Measurements from ENCODE around the gene TDP2.
"Not testable (repeated sequence)": the region's sequence is repeated elsewhere in the genome, so short reads cannot be mapped to it uniquely, and the experiment has no call there.

TDP2 gene

GRCh38 chr6:24680582-24680981 lies 13.9 kb upstream of the TDP2 start:
- no peak for DNase-seq (ENCODE audit: low read depth)

- not testable (repeated sequence) for DNase-seq (ENCODE audit: low read depth)
These were observed 12.2 kb upstream of the TDP2 start for GRCh38 chr6:24678792-24679352.

GRCh38 chr6:24673625-24674024 lies 6.9 kb upstream of the TDP2 start:
- no peak for DNase-seq (ENCODE audit: low read depth)

- DNase-seq (ENCODE audit: low read depth), result no peak
These were observed 6.0 kb upstream of the TDP2 start for GRCh38 chr6:24672620-24673182.

- not testable (repeated sequence) for DNase-seq (ENCODE audit: low read depth)
These were observed 4.4 kb upstream of the TDP2 start for GRCh38 chr6:24671077-24671476.

GRCh38 chr6:24670492-24670891 lies 3.8 kb upstream of the TDP2 start:
- DNase-seq (ENCODE audit: low read depth), result not testable (repeated sequence)

GRCh38 chr6:24668997-24669361 lies 2.3 kb upstream of the TDP2 start:
- no peak for DNase-seq (ENCODE audit: low read depth)

GRCh38 chr6:24668066-24668996 lies 1.6 kb upstream of the TDP2 start:
- DNase-seq (ENCODE audit: low read depth), result not testable (repeated sequence)

- DNase-seq (ENCODE audit: low read depth), result no peak
These were observed 692 bp upstream of the TDP2 start for GRCh38 chr6:24667378-24667803.

GRCh38 chr6:24666097-24666640 lies 530 bp downstream of the TDP2 start:
- DNase-seq (ENCODE audit: low read depth), result no peak

- no peak for DNase-seq (ENCODE audit: low read depth)
These were observed 2.4 kb downstream of the TDP2 start for GRCh38 chr6:24664046-24664987.

GRCh38 chr6:24663189-24663588 lies 3.5 kb downstream of the TDP2 start:
- no peak for DNase-seq (ENCODE audit: low read depth)

GRCh38 chr6:24662236-24662635 lies 4.5 kb downstream of the TDP2 start:
- DNase-seq (ENCODE audit: low read depth), result no peak

GRCh38 chr6:24661759-24662158 lies 4.9 kb downstream of the TDP2 start:
- DNase-seq (ENCODE audit: low read depth), result not testable (repeated sequence)

- no peak for DNase-seq (ENCODE audit: low read depth)
These were observed 6.6 kb downstream of the TDP2 start for GRCh38 chr6:24660105-24660504.

- DNase-seq (ENCODE audit: low read depth), result no peak
These were observed 7.1 kb downstream of the TDP2 start for GRCh38 chr6:24659561-24659960.

GRCh38 chr6:24658573-24659560 lies 7.8 kb downstream of the TDP2 start:
- DNase-seq (ENCODE audit: low read depth), result no peak

GRCh38 chr6:24655215-24655614 lies 11.5 kb downstream of the TDP2 start:
- no peak for DNase-seq (ENCODE audit: low read depth)

GRCh38 chr6:24650365-24650764 lies 16.3 kb downstream of the TDP2 start:
- DNase-seq (ENCODE audit: low read depth), result no peak

GRCh38 chr6:24649691-24650090 lies 17.0 kb downstream of the TDP2 start:
- no peak for DNase-seq (ENCODE audit: low read depth)

- no peak for DNase-seq (ENCODE audit: low read depth)
These were observed 18.4 kb downstream of the TDP2 start for GRCh38 chr6:24648276-24648675.

Measured in activated T-cell treated with anti-CD3 and anti-CD28 coated beads for 24 hours (primary cell).